Gastroesophageal sphincter (tissue), 4 donors: ENCODE data around the gene OBSCN. TPM values are rescaled to one million over a fixed set of nuclear protein-coding genes. Genes with fewer than 3 reads are reported as not detected.

Source experiments
- ATAC-seq: fragments of 150-250 bp; one replicate; pipeline ENCODE4 v1.9.1; 2016; ENCODE audit warnings: mild to moderate bottlenecking, moderate library complexity
- H3K27ac ChIP-seq, 4 donors: fragments of 200-600 bp; sonication (generic) in 3 of 4; 1 replicate in 3 of 4; 2 replicates in 1 of 4; pipeline ENCODE4 v1.5.1; 2016 to 2019
- H3K27me3 ChIP-seq: fragments of 200-600 bp; sonication (generic); one replicate; pipeline ENCODE4 v1.5.1; 2019
- H3K36me3 ChIP-seq, 2 donors: fragments of 200-600 bp; sonication (generic); one replicate each; pipeline ENCODE4 v1.5.1; 2019; ENCODE audit warnings: control low read depth in 1 of 2
- H3K4me1 ChIP-seq, 3 donors: fragments of 200-600 bp; sonication (generic); 1 replicate in 2 of 3; 2 replicates in 1 of 3; pipeline ENCODE4 v1.5.1; 2016 to 2019; ENCODE audit warnings: control low read depth in 2 of 3
- H3K4me3 ChIP-seq, 2 donors: fragments of 200-600 bp; sonication (generic); one replicate each; pipeline ENCODE4 v1.5.1; 2019; ENCODE audit warnings: mild to moderate bottlenecking in 1 of 2, moderate library complexity in 1 of 2
- H3K9me3 ChIP-seq, 3 donors: fragments of 200-600 bp; sonication (generic); one replicate each; pipeline ENCODE4 v1.5.1; 2017 to 2019; ENCODE audit warnings: control low read depth in 2 of 3
- EP300 ChIP-seq: sonication (generic); formaldehyde crosslinking; IDR thresholded peaks from one replicate; pipeline ENCODE4 v1.6.1; 2017; ENCODE audit warnings: antibody characterized with exemption, mild to moderate bottlenecking
- POLR2A ChIP-seq, 2 donors: fragments of 450-650 bp; IDR thresholded peaks; one replicate each; pipeline ENCODE4 v1.6.1; 2017; ENCODE audit warnings: antibody characterized with exemption in 2 of 2, mild to moderate bottlenecking in 2 of 2, moderate library complexity in 1 of 2
- POLR2AphosphoS5 ChIP-seq: sonication (generic); formaldehyde crosslinking; IDR thresholded peaks from one replicate; pipeline ENCODE4 v1.6.1; 2017; ENCODE audit warnings: antibody characterized with exemption
- WGBS, 2 donors: methylation state at CpG; one replicate each; pipeline ENCODE4 v1.1.5; 2018; ENCODE audit warnings: low coverage in 1 of 2; 5-methylcytosine and 5-hydroxymethylcytosine counted together
- total RNA-seq, 4 donors: library from RNA; depleted of rRNA; stranded (reverse); fragments of >200 nt; gene quantifications; one replicate each; pipeline ENCODE4 v1.1.0, GENCODE V29; 2016
- TF ChIP-seq, protein P1 (sequence below), 4 experiments: fragments of 200-600 bp in 2 of 4; fragments of 450-650 bp in 2 of 4; sonication (generic) in 1 of 4; IDR thresholded peaks; one replicate each; pipeline ENCODE4 v1.5.1; 2017 to 2019; ENCODE audit warnings: antibody characterized with exemption in 4 of 4, mild to moderate bottlenecking in 2 of 4, moderate library complexity in 2 of 4

OBSCN gene
- total RNA-seq, 4 donors from 2014 or later = 11.1 to 28.4 (median 20.9) TPM

DNA sequence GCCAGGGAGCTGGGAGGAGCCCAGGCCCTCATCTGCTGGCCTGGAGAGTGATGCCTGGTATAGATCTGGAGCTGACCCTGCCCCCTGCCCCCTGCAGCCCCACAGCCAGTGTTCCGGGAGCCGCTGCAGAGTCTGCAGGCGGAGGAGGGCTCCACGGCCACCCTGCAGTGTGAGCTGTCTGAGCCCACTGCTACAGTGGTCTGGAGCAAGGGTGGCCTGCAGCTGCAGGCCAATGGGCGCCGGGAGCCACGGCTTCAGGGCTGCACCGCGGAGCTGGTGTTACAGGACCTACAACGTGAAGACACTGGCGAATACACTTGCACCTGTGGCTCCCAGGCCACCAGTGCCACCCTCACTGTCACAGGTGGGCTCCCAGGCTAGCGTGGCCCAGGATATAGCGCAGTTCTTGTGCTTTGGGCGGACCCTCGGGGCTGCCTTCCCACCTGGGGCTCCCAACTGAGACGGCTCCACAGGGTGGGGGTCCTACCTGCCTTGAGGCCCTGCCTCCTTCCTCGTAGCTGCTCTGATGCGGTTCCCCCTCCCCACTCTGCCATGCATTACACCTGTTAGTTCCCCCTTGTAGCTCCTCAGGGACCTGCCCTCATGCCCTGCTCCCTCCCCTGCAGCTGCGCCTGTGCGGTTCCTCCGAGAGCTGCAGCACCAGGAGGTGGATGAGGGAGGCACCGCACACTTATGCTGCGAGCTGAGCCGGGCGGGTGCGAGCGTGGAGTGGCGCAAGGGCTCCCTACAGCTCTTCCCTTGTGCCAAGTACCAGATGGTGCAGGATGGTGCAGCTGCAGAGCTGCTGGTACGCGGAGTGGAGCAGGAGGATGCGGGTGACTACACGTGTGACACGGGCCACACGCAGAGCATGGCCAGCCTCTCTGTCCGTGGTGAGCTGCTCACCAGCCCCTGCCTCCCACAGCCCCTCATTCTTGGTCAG is 98.7 kb downstream of the OBSCN start:
- Histone ChIP-seq H3K9me3 (peaks cover 0 to 27% (median 0%) of the 10 kb centered on the region in 3 donors), H3K27me3 (peaks cover 47% of the 10 kb centered on the region), H3K4me3 (no peak overlapping the region), H3K36me3 (peaks cover 0 to 19% of the 10 kb centered on the region in 2 donors), H3K4me1 (no peaks in the 10 kb centered on the region), H3K27ac (no peak overlapping the region)
- TF ChIP-seq POLR2AphosphoS5 (no peak), POLR2A (IDR thresholded peaks at IDR 0.05) (no peak), EP300 (no peak)
- TF ChIP-seq, protein P1, sequence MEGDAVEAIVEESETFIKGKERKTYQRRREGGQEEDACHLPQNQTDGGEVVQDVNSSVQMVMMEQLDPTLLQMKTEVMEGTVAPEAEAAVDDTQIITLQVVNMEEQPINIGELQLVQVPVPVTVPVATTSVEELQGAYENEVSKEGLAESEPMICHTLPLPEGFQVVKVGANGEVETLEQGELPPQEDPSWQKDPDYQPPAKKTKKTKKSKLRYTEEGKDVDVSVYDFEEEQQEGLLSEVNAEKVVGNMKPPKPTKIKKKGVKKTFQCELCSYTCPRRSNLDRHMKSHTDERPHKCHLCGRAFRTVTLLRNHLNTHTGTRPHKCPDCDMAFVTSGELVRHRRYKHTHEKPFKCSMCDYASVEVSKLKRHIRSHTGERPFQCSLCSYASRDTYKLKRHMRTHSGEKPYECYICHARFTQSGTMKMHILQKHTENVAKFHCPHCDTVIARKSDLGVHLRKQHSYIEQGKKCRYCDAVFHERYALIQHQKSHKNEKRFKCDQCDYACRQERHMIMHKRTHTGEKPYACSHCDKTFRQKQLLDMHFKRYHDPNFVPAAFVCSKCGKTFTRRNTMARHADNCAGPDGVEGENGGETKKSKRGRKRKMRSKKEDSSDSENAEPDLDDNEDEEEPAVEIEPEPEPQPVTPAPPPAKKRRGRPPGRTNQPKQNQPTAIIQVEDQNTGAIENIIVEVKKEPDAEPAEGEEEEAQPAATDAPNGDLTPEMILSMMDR (IDR thresholded peaks at IDR 0.05) = no peak
- ATAC-seq = no peak
- WGBS, 2 donors = 100% methylated on average over 1 of the region's 35 CpGs; no CpG with 5 or more reads in 1 of the 2 donors

DNA sequence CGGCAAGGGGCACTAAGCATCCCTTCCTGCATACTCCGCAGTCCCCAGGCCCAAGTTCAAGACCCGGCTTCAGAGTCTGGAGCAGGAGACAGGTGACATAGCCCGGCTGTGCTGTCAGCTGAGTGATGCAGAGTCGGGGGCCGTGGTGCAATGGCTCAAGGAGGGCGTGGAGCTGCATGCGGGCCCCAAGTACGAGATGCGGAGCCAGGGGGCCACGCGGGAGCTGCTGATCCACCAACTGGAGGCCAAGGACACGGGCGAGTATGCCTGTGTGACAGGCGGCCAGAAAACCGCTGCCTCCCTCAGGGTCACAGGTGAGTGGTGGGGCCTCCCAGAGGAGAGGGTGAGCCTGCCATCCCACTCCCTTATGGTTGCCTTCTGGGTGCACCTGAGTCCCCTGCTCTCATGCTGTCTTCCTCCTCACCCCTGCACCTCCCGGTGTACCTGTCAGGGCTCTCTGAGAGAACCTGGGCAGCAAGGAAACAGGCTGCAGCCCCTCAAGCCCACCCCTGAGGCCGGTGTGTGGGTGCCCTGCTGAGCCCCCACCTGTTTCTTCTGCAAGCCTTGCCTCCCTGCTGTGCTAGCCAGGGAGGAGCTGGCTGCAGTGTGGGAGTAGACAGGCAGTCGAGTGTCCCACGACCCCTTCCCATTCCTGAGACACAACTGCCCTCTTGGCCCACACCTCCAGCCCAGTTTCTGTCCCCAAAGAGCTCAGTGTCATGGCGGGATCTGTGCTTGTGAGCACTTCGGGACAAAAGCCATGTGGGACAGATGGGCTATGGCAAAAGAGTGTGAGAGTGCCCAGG is 99.6 kb downstream of the OBSCN start:
- no peak for TF ChIP-seq POLR2AphosphoS5
- TF ChIP-seq, protein P1 (IDR thresholded peaks at IDR 0.05) = no peak
- TF ChIP-seq POLR2A (IDR thresholded peaks at IDR 0.05) = no peak
- no peak for TF ChIP-seq EP300
- Histone ChIP-seq H3K4me1 (no peaks in the 10 kb centered on the region), H3K36me3 (peaks cover 0 to 20% of the 10 kb centered on the region in 2 donors), H3K27ac (no peak overlapping the region), H3K4me3 (no peak overlapping the region), H3K27me3 (peaks cover 56% of the 10 kb centered on the region), H3K9me3 (peaks cover 0 to 27% (median 0%) of the 10 kb centered on the region in 3 donors)
- WGBS, 2 donors = 40 to 80% methylated on average over 1 of the region's 22 CpGs
- ATAC-seq = no peak

DNA sequence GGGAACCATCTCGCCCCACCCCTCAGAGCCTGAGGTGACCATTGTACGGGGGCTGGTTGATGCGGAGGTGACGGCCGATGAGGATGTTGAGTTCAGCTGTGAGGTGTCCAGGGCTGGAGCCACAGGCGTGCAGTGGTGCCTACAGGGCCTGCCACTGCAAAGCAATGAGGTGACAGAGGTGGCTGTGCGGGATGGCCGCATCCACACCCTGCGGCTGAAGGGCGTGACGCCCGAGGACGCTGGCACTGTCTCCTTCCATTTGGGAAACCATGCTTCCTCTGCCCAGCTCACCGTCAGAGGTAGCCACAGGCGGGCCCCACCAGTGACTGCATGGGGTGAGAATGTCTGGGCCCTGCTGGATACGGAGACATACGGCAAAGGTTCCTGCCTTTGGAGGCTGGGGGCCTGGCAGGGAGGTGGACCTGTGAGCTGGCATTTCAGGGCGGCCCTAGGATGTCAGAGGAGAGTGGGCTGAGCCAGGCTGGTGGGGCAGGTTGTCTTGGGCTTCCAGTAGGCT is 100.3 kb downstream of the OBSCN start:
- Histone ChIP-seq H3K9me3 (peaks cover 0 to 27% (median 0%) of the 10 kb centered on the region in 3 donors), H3K4me1 (no peaks in the 10 kb centered on the region), H3K27me3 (peaks cover 60% of the 10 kb centered on the region), H3K4me3 (no peak overlapping the region), H3K36me3 (peaks cover 0 to 21% of the 10 kb centered on the region in 2 donors), H3K27ac (no peak overlapping the region)
- TF ChIP-seq POLR2A (IDR thresholded peaks at IDR 0.05) = no peak
- no peak for TF ChIP-seq EP300
- TF ChIP-seq, protein P1 (IDR thresholded peaks at IDR 0.05) = no peak
- TF ChIP-seq POLR2AphosphoS5 = no peak
- ATAC-seq = no peak
- 100% methylated on average over 1 of the region's 18 CpGs; no CpG with 5 or more reads in 1 of the 2 donors for WGBS, 2 donors

DNA sequence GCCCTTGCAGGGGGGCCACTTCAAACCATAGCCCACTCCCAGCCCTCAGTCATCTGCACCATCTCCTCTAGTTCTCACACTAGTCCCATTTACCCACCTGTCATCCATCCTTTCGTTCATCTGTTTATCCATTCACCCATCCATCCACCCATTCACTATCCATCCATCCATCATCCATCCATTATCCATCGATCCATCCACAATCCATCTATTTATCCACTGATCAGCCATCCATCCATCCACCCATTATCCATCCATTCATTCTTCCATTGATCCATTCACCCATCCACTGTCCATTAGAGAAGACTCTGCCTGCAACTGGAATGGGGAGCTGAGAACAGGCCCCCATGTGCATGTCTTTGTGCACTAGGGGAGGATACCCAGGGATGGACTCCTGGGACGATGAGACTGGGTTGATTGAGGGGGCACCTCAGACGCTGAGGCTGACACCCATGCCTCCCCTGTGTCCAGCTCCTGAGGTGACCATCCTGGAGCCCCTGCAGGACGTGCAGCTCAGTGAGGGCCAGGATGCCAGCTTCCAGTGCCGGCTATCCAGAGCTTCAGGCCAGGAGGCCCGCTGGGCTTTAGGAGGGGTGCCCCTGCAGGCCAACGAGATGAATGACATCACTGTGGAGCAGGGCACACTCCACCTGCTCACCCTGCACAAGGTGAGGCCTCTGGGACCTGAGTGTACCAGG is 100.9 kb downstream of the OBSCN start:
- H3K27me3 ChIP-seq = peaks cover 66% of the 10 kb centered on the region
- H3K4me3 ChIP-seq = no peak overlapping the region
- no peak for TF ChIP-seq POLR2AphosphoS5
- no peak for TF ChIP-seq EP300
- no peak for TF ChIP-seq POLR2A (IDR thresholded peaks at IDR 0.05)
- TF ChIP-seq, protein P1 (IDR thresholded peaks at IDR 0.05) = no peak
- H3K27ac ChIP-seq = no peak overlapping the region
- WGBS, 2 donors = 82 to 88% methylated on average over 2 of the region's 8 CpGs
- no peak for ATAC-seq
- H3K4me1 ChIP-seq = no peaks in the 10 kb centered on the region
- H3K36me3 ChIP-seq = peaks cover 0 to 19% of the 10 kb centered on the region in 2 donors
- peaks cover 0 to 28% (median 0%) of the 10 kb centered on the region in 3 donors for H3K9me3 ChIP-seq
